Ovary (tissue), 9 donors: ENCODE results near the gene DTYMK. TPM values are rescaled to one million over a fixed set of nuclear protein-coding genes. Genes with fewer than 3 reads are reported as not detected.

Experiments
- DNase-seq, 5 donors: peaks; one replicate each; pipeline ENCODE4 v3.0.0-alpha.2; 2019 to 2020
- H3K27ac ChIP-seq, 2 donors: fragments of 200-600 bp; one replicate each; pipeline versions ENCODE4 v1.5.1 to v1.8.0; 2019 to 2022
- H3K27me3 ChIP-seq: fragments of 200-600 bp; one replicate; pipeline ENCODE4 v1.8.0; 2022
- H3K36me3 ChIP-seq: fragments of 200-600 bp; sonication (generic); one replicate; pipeline ENCODE4 v1.5.1; 2019
- H3K4me1 ChIP-seq: one replicate; pipeline ENCODE4 v1.8.1; 2013; ENCODE audit warnings: mild to moderate bottlenecking, moderate library complexity; ENCODE audit not compliant: insufficient read depth
- H3K4me3 ChIP-seq: fragments of 200-600 bp; sonication (generic); one replicate; pipeline ENCODE4 v1.5.1; 2017
- H3K9me3 ChIP-seq, 2 donors: fragments of 200-600 bp in 1 of 2; sonication (generic) in 1 of 2; one replicate each; pipeline versions ENCODE4 v1.5.1 to v1.8.1; 2013 to 2019; ENCODE audit warnings: mild to moderate bottlenecking in 1 of 2, moderate library complexity in 1 of 2
- EP300 ChIP-seq: sonication (generic); formaldehyde crosslinking; IDR thresholded peaks from one replicate; pipeline ENCODE4 v1.6.1; 2017; ENCODE audit warnings: antibody characterized with exemption
- POLR2A ChIP-seq: fragments of 450-650 bp; IDR thresholded peaks from one replicate; pipeline ENCODE4 v1.6.1; 2017; ENCODE audit warnings: antibody characterized with exemption, mild to moderate bottlenecking, moderate library complexity
- WGBS, 3 donors: extraction: QIAGEN DNeasy Blood & Tissue Kit in 1 of 3; methylation state at CpG; one replicate each; pipeline versions ENCODE4 v1.1.5 to v1.1.7; 2013 to 2017; 5-methylcytosine and 5-hydroxymethylcytosine counted together
- intact Hi-C, 4 donors: fragments of 100-400 bp; cut with DNase I; formaldehyde crosslinking; loops; one replicate each; pipeline versions ENCODE4 v1.11.0 to v1.15.1; 2022 to 2023
- polyA plus RNA-seq, 2 donors: library from polyadenylated mRNA; stranded (reverse); fragments of 200-250 nt in 1 of 2; fragments of 350-450 nt in 1 of 2; fragmentation: Illumina TruSeq in 1 of 2; extraction: RNeasy Lipid Tissue Mini Kit (QIAGEN cat#74804) in 1 of 2; gene quantifications; one replicate each; pipeline ENCODE4 v1.2.3, GENCODE V29; 2013 to 2014
- total RNA-seq, 7 donors: library from RNA; depleted of rRNA in 2 of 7; stranded (reverse); fragments of >200 nt in 2 of 7; fragmentation: NEBNext Ultra II Directional in 3 of 7; extraction: Animal tissue kit (Norgen Biotek cat#: 25700) in 3 of 7; gene quantifications; one replicate each; pipeline versions ENCODE4 v1.1.0 to v1.2.4, GENCODE V29; 2016 to 2023
- TF ChIP-seq, protein P1 (sequence below), 3 donors: fragments of 450-650 bp in 2 of 3; fragments of 200-600 bp in 1 of 3; IDR thresholded peaks; one replicate each; pipeline versions ENCODE4 v1.5.1 to v1.8.0; 2016 to 2022; ENCODE audit warnings: antibody characterized with exemption in 3 of 3, mild to moderate bottlenecking in 1 of 3
- donor health status: DM: no; HTN: no; CAD: no; lungs with moderate emphysema.
- donor health status: DM: no; HTN: no; CAD: no.
- donor health status: Bipolar disorder and iron deficiency.
- donor health status: DM: yes; HTN: yes; CAD: no.
- donor health status: DM: no; HTN: no; CAD: no.
- donor health status: DM: yes; HTN: yes; CAD: no.

Gene DTYMK
- total and polyA plus RNA-seq, 9 donors, result 3.7 to 17.9 (median 12.5) TPM

DNA sequence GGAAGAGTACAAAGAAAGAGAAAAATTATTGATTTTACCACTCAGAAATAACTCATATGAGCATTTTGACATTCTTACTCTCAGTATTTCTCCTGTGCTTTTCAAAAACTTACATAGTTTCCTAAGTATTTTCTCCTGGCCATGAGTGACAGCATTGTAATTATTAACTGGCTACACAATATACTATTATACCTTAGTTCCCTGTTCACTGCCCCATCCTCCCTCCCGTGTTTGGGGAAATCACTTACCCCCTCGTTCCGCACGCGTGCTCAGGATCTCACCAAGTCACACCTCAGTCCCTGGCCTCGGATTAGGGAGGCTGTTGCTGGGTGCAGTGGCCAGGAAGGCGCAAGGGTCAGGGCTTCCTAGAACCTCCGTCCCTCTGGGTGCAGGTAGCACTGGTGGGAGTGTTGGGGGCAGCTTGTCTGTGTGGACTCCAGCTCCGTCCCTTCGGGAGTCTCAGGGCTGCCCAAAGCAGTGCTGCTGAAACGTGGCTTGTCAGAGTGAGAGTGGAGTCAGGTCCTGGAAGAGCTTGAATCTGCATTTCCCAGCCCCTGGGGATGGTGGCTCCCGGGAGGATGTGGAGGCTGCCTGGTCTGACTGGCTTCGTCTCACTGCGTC lies 25.9 kb downstream of the DTYMK start:
- H3K4me1 ChIP-seq, result no peaks in the 10 kb centered on the region
- no peaks in the 10 kb centered on the region for H3K9me3 ChIP-seq
- H3K36me3 ChIP-seq, result no peaks in the 10 kb centered on the region
- WGBS, 3 donors, result 90 to 92% (median 91%) methylated on average over 12 to 14 of the region's 14 CpGs
- intact Hi-C loops, result no loop called here
- DNase-seq, result no peak
- H3K27ac ChIP-seq, result no peak overlapping the region
- H3K4me3 ChIP-seq, result no peak overlapping the region
- TF ChIP-seq EP300 (no peak), POLR2A (no peak)
- TF ChIP-seq, protein P1, sequence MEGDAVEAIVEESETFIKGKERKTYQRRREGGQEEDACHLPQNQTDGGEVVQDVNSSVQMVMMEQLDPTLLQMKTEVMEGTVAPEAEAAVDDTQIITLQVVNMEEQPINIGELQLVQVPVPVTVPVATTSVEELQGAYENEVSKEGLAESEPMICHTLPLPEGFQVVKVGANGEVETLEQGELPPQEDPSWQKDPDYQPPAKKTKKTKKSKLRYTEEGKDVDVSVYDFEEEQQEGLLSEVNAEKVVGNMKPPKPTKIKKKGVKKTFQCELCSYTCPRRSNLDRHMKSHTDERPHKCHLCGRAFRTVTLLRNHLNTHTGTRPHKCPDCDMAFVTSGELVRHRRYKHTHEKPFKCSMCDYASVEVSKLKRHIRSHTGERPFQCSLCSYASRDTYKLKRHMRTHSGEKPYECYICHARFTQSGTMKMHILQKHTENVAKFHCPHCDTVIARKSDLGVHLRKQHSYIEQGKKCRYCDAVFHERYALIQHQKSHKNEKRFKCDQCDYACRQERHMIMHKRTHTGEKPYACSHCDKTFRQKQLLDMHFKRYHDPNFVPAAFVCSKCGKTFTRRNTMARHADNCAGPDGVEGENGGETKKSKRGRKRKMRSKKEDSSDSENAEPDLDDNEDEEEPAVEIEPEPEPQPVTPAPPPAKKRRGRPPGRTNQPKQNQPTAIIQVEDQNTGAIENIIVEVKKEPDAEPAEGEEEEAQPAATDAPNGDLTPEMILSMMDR (IDR thresholded peaks at IDR 0.05), result no peak
- H3K27me3 ChIP-seq, result no peaks in the 10 kb centered on the region

DNA sequence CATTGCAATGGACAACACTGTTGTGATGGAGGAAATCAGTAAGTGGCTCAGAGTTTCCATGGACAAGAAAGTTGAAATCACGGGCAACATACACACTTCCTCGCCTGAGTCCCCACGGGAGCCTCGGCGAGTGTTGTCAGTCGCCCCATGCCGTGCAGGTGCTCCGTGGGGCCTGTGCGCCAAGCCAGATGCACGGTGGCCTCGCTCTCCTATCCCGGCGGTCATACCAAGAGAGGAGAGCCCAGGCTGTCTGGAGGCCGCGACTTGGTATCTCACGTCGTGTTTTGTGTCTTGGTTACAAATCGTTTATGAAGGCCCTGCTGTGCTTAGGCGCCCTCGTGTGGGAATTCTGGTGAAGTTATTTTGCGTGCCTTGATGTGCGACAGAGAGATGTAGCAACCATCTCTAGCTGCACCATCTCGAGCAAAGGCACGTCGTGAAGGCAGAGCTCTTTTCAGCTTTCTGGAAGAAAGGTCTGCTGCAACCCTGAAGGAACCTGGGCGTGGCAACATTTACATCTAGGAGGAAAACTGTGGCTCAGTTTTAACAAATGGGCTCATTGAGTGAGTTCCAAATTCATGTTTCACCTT lies 27.4 kb downstream of the DTYMK start:
- H3K36me3 ChIP-seq, result no peaks in the 10 kb centered on the region
- H3K4me3 ChIP-seq, result no peak overlapping the region
- H3K4me1 ChIP-seq, result no peaks in the 10 kb centered on the region
- H3K27ac ChIP-seq, result no peak overlapping the region
- no peaks in the 10 kb centered on the region for H3K27me3 ChIP-seq
- peak; percentile 59 to 77 (median 68) for DNase-seq
- H3K9me3 ChIP-seq, result no peaks in the 10 kb centered on the region
- WGBS, 3 donors, result 35 to 44% (median 41%) methylated on average over 25 to 26 of the region's 26 CpGs
- intact Hi-C loops, result loop anchor here in 3 of 4 donors (2.0 to 10.0 kb wide), 2 partner anchors 804 to 808 kb away; no protein-coding TSS in a partner anchor
- TF ChIP-seq, protein P1 (IDR thresholded peaks at IDR 0.05), result peak in 2 of 3 donors; percentile 38 to 48
- TF ChIP-seq POLR2A, result no peak
- no peak for TF ChIP-seq EP300

DNA sequence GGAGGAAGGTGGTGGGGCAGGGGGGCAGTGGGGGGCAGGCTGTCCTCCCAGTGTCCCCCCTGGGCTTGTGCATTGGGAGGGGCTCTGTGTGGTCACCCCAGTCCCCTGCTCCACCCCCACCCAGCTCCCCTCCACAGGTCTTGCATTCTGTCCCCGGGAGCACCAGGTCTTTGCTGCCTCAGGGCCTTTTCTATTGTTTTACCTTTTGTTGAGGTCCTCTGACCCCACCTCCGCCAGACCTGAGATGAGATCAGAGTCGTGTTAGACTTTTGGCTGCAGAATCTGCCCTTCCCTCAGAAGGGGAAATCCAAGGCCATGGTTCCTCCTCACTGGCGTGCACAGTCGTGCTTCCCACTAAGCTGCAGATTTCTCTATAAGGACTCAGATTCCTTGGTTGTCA lies 28.3 kb downstream of the DTYMK start:
- Histone ChIP-seq H3K36me3 (no peaks in the 10 kb centered on the region), H3K4me1 (no peaks in the 10 kb centered on the region), H3K4me3 (no peak overlapping the region), H3K27me3 (no peaks in the 10 kb centered on the region), H3K27ac (no peak overlapping the region), H3K9me3 (no peaks in the 10 kb centered on the region)
- no peak for TF ChIP-seq EP300
- TF ChIP-seq, protein P1 (IDR thresholded peaks at IDR 0.05), result no peak
- no peak for TF ChIP-seq POLR2A
- WGBS, 3 donors, result 44 to 60% (median 56%) methylated on average over 5 of the region's 5 CpGs
- no peak for DNase-seq
- intact Hi-C loops, result loop anchor here in 3 of 4 donors (2.0 to 10.0 kb wide), 2 partner anchors 803 to 807 kb away; no protein-coding TSS in a partner anchor

DNA sequence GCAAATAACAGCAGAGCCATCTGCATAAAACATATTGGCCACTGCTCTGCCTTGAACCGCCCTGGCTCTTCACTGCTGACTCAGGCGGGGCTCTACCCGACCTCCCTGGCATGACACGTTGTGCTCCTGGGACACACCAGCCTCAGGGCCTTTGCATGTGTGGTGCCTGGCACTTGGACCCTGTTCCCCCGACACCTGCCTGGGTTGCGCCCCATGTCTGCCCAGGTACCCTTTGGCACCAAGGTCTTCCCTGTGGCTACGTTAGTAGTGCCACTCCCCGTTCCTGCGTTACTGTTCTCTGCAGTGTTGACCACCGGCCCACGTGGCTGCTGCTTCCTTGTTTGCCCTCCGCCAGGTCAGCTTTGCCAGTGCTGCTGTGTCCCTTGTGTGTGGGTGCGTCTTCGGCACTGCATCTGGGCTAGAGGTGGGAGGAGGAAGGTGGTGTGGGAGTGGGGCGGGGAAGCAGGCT lies 28.8 kb downstream of the DTYMK start:
- intact Hi-C loops, result loop anchor here in 3 of 4 donors (2.0 to 10.0 kb wide), 2 partner anchors 803 to 807 kb away; no protein-coding TSS in a partner anchor
- H3K36me3 ChIP-seq, result no peaks in the 10 kb centered on the region

More for the DNA sequence above, 28.8 kb downstream of the DTYMK start:
- no peak for DNase-seq
- H3K4me3 ChIP-seq, result no peak overlapping the region
- no peak overlapping the region for H3K27ac ChIP-seq
- H3K9me3 ChIP-seq, result no peaks in the 10 kb centered on the region
- no peaks in the 10 kb centered on the region for H3K27me3 ChIP-seq
- TF ChIP-seq POLR2A, result no peak
- TF ChIP-seq, protein P1 (IDR thresholded peaks at IDR 0.05), result no peak
- TF ChIP-seq EP300, result no peak
- 78 to 86% (median 81%) methylated on average over 14 to 15 of the region's 15 CpGs for WGBS, 3 donors
- H3K4me1 ChIP-seq, result no peaks in the 10 kb centered on the region
